Smooth muscle cell (in vitro differentiated cells): ENCODE results near the gene ZC3H12A. TPM values are rescaled to one million over a fixed set of nuclear protein-coding genes. Genes with fewer than 3 reads are reported as not detected.

Source experiments
- DNase-seq: peaks from one replicate; lab custom pipeline; 2025; ENCODE audit not compliant: unreplicated experiment; lab: John Stamatoyannopoulos, UW
- H2AFZ ChIP-seq: fragments of 200-600 bp; sonication (generic); 2 replicates; pipeline ENCODE4 v1.6.0; 2016; ENCODE audit warnings: antibody characterized with exemption, low read depth, mild to moderate bottlenecking
- H3F3A ChIP-seq: fragments of 200-600 bp; sonication (generic); 2 replicates; pipeline ENCODE4 v1.6.0; 2017; ENCODE audit warnings: antibody characterized with exemption, low read depth
- H3K27ac ChIP-seq: fragments of 200-600 bp; sonication (generic); 2 replicates; pipeline ENCODE4 v1.5.1; 2016; ENCODE audit warnings: low read depth, mild to moderate bottlenecking
- H3K27me3 ChIP-seq: fragments of 200-600 bp; sonication (generic); 2 replicates; pipeline ENCODE4 v1.6.1; 2016; ENCODE audit warnings: low read depth, mild to moderate bottlenecking
- H3K36me3 ChIP-seq: fragments of 200-600 bp; sonication (generic); 2 replicates; pipeline ENCODE4 v1.5.1; 2016; ENCODE audit warnings: low read depth
- H3K4me1 ChIP-seq: fragments of 200-600 bp; sonication (generic); 2 replicates; pipeline ENCODE4 v1.5.1; 2016; ENCODE audit warnings: low read depth
- H3K4me2 ChIP-seq: fragments of 200-600 bp; sonication (generic); 2 replicates; pipeline ENCODE4 v1.6.0; 2016; ENCODE audit warnings: mild to moderate bottlenecking
- H3K4me3 ChIP-seq: fragments of 200-600 bp; sonication (generic); 2 replicates; pipeline ENCODE4 v1.5.1; 2016; ENCODE audit warnings: mild to moderate bottlenecking
- H3K79me2 ChIP-seq: fragments of 200-600 bp; sonication (generic); 2 replicates; pipeline ENCODE4 v1.6.0; 2016; ENCODE audit warnings: low read depth, mild to moderate bottlenecking
- H3K9ac ChIP-seq: fragments of 200-600 bp; sonication (generic); 2 replicates; pipeline ENCODE4 v1.6.0; 2016; ENCODE audit warnings: low read depth
- H3K9me3 ChIP-seq: fragments of 200-600 bp; sonication (generic); replicated peaks from 2 replicates; pipeline ENCODE4 v1.5.1; 2016; ENCODE audit warnings: low read depth
- H4K20me1 ChIP-seq: fragments of 200-600 bp; sonication (generic); 2 replicates; pipeline ENCODE4 v1.6.0; 2016; ENCODE audit warnings: low read depth
- WGBS: methylation state at CpG from one replicate; pipeline ENCODE4 v1.1.7; 2016; ENCODE audit warnings: low lambda C conversion rate; 5-methylcytosine and 5-hydroxymethylcytosine counted together
- polyA plus RNA-seq: library from polyadenylated mRNA; unstranded; fragments of >200 nt; fragmentation: Nextera tagmentation; extraction: Ambion mirVana; gene quantifications from 2 replicates; pipeline ENCODE4 v1.2.1, GENCODE V29; 2016
- total RNA-seq: library from RNA; depleted of rRNA; stranded (reverse); fragments of >200 nt; gene quantifications from 2 replicates; pipeline ENCODE4 v1.2.3, GENCODE V29; 2014
- TF ChIP-seq, protein P1 (sequence below): fragments of 200-600 bp; sonication (generic); IDR thresholded peaks from 2 replicates; pipeline ENCODE4 v1.5.1; 2017; ENCODE audit warnings: borderline replicate concordance, mild to moderate bottlenecking, antibody characterized with exemption; ENCODE audit not compliant: insufficient read depth, poor library complexity, severe bottlenecking

The ZC3H12A gene
- total and polyA plus RNA-seq, 2 experiments from 2014 or later, result 13.2 to 29.6 TPM

DNA sequence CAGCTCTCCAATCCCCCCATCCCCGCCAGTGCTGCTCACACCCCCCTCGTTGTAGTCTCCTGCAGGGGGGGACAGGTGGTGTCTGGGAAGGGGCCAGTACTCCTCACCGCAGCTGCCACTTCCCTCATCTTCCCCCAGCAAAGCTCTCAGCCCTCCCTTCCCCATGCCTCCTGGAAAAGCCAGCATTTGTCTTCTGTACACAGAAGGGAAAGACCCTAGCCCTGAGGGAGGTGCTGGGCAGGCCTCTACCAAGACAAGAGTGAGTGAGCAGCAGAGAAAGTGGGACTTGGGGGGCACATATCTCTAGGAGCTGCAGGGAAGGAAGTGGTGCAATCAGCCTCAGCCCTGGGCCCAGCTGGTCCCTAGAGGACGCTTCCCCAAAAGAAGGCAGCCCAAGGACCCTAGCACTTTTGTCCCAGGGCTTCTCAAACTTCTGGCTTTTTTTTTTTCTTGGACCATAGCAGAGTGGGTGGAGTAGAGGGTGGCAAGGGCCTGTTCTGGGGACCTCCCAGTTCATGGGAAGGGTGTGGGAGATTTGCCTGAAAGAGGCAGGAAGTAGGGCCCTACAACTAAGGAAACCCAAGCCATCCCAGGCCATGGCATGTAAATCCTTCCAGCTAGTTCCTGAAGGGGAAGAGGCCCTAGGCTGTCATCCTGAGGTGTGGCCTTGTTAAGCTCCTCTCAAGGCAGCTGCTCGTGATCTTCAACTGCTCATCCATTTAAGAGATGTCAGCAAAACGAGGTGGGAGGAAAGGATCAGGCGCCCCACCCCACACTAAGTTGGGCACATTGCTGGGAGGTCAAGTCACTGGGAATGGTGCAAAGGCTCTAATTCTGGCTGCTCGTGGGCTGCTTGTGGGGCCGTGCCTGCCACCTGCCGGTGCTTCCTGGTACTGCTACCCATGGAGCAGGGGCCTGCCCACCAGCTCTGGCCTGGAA, 12.6 kb downstream of the ZC3H12A start:
- H3K4me3 ChIP-seq, result no peak overlapping the region
- no peak overlapping the region for H2AFZ ChIP-seq
- TF ChIP-seq, protein P1, sequence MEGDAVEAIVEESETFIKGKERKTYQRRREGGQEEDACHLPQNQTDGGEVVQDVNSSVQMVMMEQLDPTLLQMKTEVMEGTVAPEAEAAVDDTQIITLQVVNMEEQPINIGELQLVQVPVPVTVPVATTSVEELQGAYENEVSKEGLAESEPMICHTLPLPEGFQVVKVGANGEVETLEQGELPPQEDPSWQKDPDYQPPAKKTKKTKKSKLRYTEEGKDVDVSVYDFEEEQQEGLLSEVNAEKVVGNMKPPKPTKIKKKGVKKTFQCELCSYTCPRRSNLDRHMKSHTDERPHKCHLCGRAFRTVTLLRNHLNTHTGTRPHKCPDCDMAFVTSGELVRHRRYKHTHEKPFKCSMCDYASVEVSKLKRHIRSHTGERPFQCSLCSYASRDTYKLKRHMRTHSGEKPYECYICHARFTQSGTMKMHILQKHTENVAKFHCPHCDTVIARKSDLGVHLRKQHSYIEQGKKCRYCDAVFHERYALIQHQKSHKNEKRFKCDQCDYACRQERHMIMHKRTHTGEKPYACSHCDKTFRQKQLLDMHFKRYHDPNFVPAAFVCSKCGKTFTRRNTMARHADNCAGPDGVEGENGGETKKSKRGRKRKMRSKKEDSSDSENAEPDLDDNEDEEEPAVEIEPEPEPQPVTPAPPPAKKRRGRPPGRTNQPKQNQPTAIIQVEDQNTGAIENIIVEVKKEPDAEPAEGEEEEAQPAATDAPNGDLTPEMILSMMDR, result peak; percentile 98
- no peaks in the 10 kb centered on the region for H3K9me3 ChIP-seq
- peak overlapping the region; percentile 11 for H3K27ac ChIP-seq
- H3F3A ChIP-seq, result peaks cover 15% of the 10 kb centered on the region
- no peaks in the 10 kb centered on the region for H3K4me1 ChIP-seq
- no peaks in the 10 kb centered on the region for H3K27me3 ChIP-seq
- no peaks in the 10 kb centered on the region for H3K79me2 ChIP-seq
- 37% methylated on average over 10 of the region's 10 CpGs for WGBS
- peak; percentile 57 for DNase-seq
- H3K36me3 ChIP-seq, result no peaks in the 10 kb centered on the region
- peaks cover 18% of the 10 kb centered on the region for H4K20me1 ChIP-seq
- H3K4me2 ChIP-seq, result no peak overlapping the region
- H3K9ac ChIP-seq, result no peak overlapping the region

DNA sequence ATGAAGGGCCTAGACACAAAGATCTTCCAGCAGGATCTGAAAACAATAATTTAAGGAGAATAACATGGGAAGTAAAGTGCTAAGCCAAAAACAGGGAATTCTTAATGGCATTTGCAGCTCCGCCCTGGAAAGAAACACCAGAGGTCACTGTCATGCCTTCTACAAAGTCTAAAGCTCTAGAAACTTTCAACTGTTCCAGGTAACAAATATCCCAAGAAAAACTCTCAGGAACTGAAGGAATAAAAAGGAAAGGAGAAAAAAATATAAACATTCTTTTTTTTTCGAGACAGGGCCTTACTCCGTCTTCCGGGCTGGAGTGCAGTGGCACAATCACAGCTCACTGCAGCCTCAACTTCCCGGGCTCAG, 13.2 kb downstream of the ZC3H12A start:
- Histone ChIP-seq H3K79me2 (no peaks in the 10 kb centered on the region), H3K36me3 (no peaks in the 10 kb centered on the region), H3K9me3 (no peaks in the 10 kb centered on the region), H4K20me1 (peaks cover 13% of the 10 kb centered on the region), H3K27ac (no peak overlapping the region), H3K27me3 (no peaks in the 10 kb centered on the region), H3K4me3 (no peak overlapping the region), H3F3A (peaks cover 15% of the 10 kb centered on the region), H3K4me2 (no peak overlapping the region), H3K9ac (no peak overlapping the region), H3K4me1 (no peaks in the 10 kb centered on the region), H2AFZ (no peak overlapping the region)
- DNase-seq, result no peak
- TF ChIP-seq, protein P1, result no peak
- WGBS, result 84% methylated on average over 5 of the region's 5 CpGs

DNA sequence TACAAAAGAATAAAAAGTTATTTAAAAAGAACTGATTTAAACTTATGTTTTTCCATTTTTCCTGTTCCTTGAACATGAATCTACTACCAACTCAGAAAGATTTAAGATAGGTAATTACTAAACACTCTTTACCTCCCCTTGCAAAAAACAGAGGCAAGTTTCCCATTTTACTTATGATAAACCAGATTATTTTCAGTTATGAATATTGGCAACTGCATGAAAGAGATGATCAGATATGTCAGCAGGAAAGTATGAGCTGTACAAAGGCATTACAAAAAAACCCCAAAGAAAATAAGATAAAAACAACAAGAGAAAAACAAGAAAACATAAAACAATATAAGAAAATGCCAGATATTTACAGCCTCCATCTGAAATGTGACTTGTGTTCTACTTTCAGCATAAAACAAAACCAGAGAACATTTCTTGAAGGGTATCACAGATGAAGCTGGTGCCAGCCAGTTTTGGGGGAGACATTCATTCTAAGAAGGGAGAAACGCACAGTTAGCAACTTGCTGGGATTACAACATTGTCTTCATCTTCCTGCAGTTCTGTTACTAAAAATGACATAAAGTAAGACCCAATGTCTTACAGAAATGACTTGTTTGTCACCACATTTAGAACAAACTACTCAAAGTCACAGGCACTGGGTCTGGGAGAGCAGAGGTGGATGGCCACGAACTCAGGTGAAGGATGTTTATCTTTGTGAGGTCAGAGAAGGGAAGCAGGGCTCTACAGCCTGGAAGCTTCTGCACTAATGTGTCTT, 19.1 kb downstream of the ZC3H12A start:
- Histone ChIP-seq H3K27ac (no peak overlapping the region), H3K9ac (no peak overlapping the region), H2AFZ (no peak overlapping the region), H3K4me2 (no peak overlapping the region), H3K4me3 (no peak overlapping the region), H3K9me3 (no peaks in the 10 kb centered on the region), H3K79me2 (peaks cover 3% of the 10 kb centered on the region), H3K36me3 (no peaks in the 10 kb centered on the region), H4K20me1 (peaks cover 7% of the 10 kb centered on the region), H3K4me1 (no peaks in the 10 kb centered on the region), H3F3A (peaks cover 3% of the 10 kb centered on the region), H3K27me3 (no peaks in the 10 kb centered on the region)
- TF ChIP-seq, protein P1, result no peak
- DNase-seq, result no peak
- 100% methylated on average over 2 of the region's 2 CpGs for WGBS
